ENCODE measurements around the gene POLR1E. TPM values are rescaled to one million over a fixed set of nuclear protein-coding genes. Genes with fewer than 3 reads are reported as not detected.

POLR1E gene
- total RNA-seq, 1 donor from 2014 or later, result 16.6 TPM

DNA sequence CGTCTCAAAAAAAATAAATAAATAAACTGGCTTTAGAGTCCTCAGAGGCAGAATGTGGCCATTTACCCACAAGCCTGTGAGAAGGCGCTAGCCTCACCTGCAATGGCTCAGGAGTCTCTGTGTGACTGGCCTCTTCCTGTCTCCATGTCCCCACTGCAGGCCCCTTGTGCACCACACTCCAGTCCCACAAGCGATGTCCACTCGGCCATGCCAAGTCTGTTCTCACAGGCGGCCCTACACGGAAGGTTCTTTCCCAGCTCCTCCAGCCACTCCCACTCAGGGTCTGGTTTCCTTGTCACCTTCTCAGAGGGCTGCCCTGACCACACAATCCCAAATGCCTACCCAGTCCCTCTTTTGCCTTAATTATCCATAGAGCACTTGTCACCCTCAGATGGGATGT lies 38.2 kb downstream of the POLR1E start:
- H3K9me3 ChIP-seq, result no peaks in the 10 kb centered on the region
- intact Hi-C loops (cut with DNase I), result no loop called here
- H3K4me3 ChIP-seq, result no peak overlapping the region
- H3K36me3 ChIP-seq, result peaks cover 33% of the 10 kb centered on the region
- no peaks in the 10 kb centered on the region for H3K27me3 ChIP-seq
- no peaks in the 10 kb centered on the region for H3K4me1 ChIP-seq
- DNase-seq (no peak), ATAC-seq (no peak)
- TF ChIP-seq CTCF (IDR thresholded peaks at IDR 0.05), result no peak
- H3K27ac ChIP-seq, result no peak overlapping the region

DNA sequence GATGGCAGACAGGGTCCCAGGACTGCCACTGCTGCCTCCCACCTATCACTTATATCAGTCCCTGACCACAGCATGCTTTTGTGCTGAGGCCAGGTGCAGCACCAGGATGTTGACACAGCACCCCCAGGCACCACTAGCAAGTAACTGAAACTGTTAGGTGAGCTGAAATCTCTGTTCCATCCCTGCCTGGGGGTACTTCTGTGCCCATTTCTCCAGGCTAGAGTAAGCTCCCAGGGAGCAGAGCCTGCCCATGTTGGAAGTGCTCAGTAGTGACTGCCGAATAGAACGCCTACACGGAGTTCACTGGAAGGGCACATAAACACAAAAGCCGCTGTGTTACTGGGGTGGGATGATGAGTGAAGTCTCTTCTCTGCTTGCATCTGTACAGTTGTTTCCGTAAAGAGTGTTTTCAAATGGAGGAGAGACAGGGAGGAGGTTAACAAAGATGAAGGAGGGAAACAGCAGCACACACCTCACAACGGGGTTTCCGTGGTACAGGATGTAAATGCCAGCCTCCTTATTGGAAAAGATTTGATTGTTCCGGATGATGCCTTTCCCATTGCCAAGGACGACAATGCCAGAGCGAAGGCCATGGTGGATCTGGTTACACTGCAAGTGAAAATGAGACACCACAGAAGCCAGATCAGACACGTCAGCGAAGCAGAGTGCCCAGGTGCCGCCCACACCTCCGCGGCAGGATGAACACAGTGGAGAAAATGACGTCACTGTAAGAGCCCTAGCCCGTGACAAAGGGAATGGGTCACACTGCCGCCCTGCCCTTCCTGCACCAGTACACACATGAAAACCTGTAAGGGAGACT lies 43.1 kb downstream of the POLR1E start:
- Histone ChIP-seq H3K27me3 (no peaks in the 10 kb centered on the region), H3K4me3 (no peak overlapping the region), H3K9me3 (no peaks in the 10 kb centered on the region), H3K36me3 (peaks cover 20% of the 10 kb centered on the region), H3K27ac (no peak overlapping the region), H3K4me1 (no peaks in the 10 kb centered on the region)
- intact Hi-C loops (cut with DNase I), result no loop called here
- ATAC-seq, result no peak
- TF ChIP-seq CTCF (IDR thresholded peaks at IDR 0.05), result no peak
- DNase-seq, result no peak

DNA sequence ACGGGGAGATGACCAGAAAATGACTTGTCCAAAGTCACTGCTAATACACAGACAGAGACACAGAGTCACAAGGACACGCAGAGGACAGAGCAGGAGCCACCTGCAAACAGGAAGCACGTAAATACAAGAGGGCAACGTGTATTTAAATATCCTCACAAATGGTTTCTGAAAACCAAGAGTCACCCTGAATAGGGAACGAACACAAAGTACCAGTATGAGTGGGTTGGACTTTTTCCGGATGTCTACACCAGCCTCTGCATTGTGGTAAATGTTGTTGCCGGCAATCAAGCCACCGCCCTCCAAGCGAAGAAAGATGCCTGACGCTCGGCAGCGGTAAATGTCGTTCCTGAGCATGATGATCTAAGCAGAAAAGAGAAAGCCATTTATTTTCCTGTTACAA lies 46.0 kb downstream of the POLR1E start:
- peak; percentile 77 for ATAC-seq
- Histone ChIP-seq H3K4me3 (no peak overlapping the region), H3K36me3 (peaks cover 18% of the 10 kb centered on the region), H3K27ac (peak overlapping the region; percentile 0), H3K4me1 (no peaks in the 10 kb centered on the region), H3K27me3 (no peaks in the 10 kb centered on the region), H3K9me3 (no peaks in the 10 kb centered on the region)
- TF ChIP-seq CTCF (IDR thresholded peaks at IDR 0.05), result no peak
- DNase-seq, result peak; percentile 57
- intact Hi-C loops (cut with DNase I), result no loop called here

- ATAC-seq, result no peak
- Histone ChIP-seq H3K27me3 (no peaks in the 10 kb centered on the region), H3K9me3 (no peaks in the 10 kb centered on the region), H3K36me3 (peaks cover 17% of the 10 kb centered on the region), H3K27ac (no peak overlapping the region), H3K4me3 (no peak overlapping the region), H3K4me1 (no peaks in the 10 kb centered on the region)
- no peak for DNase-seq
- TF ChIP-seq CTCF (IDR thresholded peaks at IDR 0.05), result no peak
- intact Hi-C loops (cut with DNase I), result no loop called here
Observed at GRCh38 chr9:37534412-37534811, 48.7 kb downstream of the POLR1E start.

GRCh38 chr9:37534901-37535300 lies 49.2 kb downstream of the POLR1E start:
- Histone ChIP-seq H3K9me3 (no peaks in the 10 kb centered on the region), H3K36me3 (peaks cover 17% of the 10 kb centered on the region), H3K4me1 (no peaks in the 10 kb centered on the region), H3K4me3 (no peak overlapping the region), H3K27me3 (no peaks in the 10 kb centered on the region), H3K27ac (no peak overlapping the region)
- peak; percentile 9 for DNase-seq
- ATAC-seq, result no peak
- intact Hi-C loops (cut with DNase I), result no loop called here
- no peak for TF ChIP-seq CTCF (IDR thresholded peaks at IDR 0.05)

Data from upper lobe of right lung (tissue), 1 donor.